Measurements from ENCODE around the gene CLDN9.

Gene CLDN9

DNA sequence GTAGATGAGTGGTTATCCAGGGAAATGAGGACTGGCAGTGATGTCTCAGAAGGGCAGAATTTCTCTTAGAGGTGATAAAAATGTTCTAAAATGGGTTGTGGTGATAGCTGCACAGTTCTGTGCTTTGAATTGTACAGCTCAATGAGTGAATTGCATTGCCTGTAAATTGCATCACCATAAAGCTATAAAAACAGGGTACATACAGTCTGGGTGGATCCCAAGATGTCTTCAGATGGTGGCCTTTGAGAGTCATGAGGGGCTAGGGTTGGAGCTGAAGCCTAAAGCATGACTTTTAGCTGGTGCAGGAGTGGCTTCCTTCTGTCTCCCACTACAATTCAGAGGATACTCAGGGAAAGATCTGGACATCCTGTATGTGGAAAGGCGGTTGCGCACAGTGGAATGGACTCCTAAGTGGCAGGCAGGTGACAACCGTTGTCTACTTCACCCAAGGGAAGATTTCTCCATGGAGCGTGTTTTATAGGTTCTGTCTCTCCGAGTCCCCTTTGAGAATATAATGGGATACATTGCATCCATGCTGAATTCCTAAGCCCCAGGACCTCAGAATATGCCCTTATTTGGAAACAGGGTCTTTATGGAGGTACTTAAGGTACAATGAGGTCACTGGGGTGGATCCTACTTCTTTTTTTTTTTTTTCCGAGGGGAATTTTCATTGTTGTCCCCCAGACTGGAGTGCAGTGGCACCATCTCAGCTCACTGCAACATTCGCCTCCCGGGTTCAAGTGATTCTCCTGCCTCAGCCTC, 51.1 kb downstream of the CLDN9 start:
- Histone ChIP-seq H3K36me3 (ENCODE audit: insufficient read depth, low read length) (no peaks in the 10 kb centered on the region), H3K4me1 (ENCODE audit: insufficient read depth, low read length) (peaks cover 11% of the 10 kb centered on the region; the same call in 1 of the 2 replicates), H3K9ac (ENCODE audit: low read depth, low read length) (no peak overlapping the region), H3K9me3 (ENCODE audit: control insufficient read depth, insufficient read depth, low read length) (no peaks in the 10 kb centered on the region)

All from ES-I3 (cell line).